ENCODE data around the gene RAB7B.

- no peak for TF ChIP-seq ZNF710 (CRISPR knock-in tag; IDR thresholded peaks at IDR 0.05; ENCODE audit: borderline replicate concordance)
- TF ChIP-seq GABPA (IDR thresholded peaks at IDR 0.05; ENCODE audit: low read depth, low read length) = no peak
- no peak for TF ChIP-seq GABPA (CRISPR knock-in tag; IDR thresholded peaks at IDR 0.05; ENCODE audit: low read depth)
- no peak for TF ChIP-seq BCLAF1 (IDR thresholded peaks at IDR 0.05)
- no peak for TF ChIP-seq POLR2AphosphoS5 (IDR thresholded peaks at IDR 0.05; ENCODE audit: low read depth, low read length)
- TF ChIP-seq ZBTB8A (CRISPR knock-in tag; IDR thresholded peaks at IDR 0.05; ENCODE audit: borderline replicate concordance, low read depth) = no peak
- no peak for TF ChIP-seq CTCF (CRISPR knock-in tag; IDR thresholded peaks at IDR 0.05)
Measured at GRCh38 chr1:205930799-205931281, 72.4 kb downstream of the RAB7B start.
